ENCODE measurements around the gene TRPV3. TPM values are rescaled to one million over a fixed set of nuclear protein-coding genes. Genes with fewer than 3 reads are reported as not detected.

The TRPV3 gene
- total RNA-seq, 2 donors from 2014 or later, result 2.0 to 2.6 TPM

GRCh38 chr17:3549610-3550162 lies 7.9 kb downstream of the TRPV3 start:
- Mint-ChIP-seq H3K9me3 (peaks cover 0 to 5% of the 10 kb centered on the region in 2 donors), H3K4me3 (no peak overlapping the region), H3K27me3 (ENCODE audit: low read depth) (no peaks in the 10 kb centered on the region), H3K4me1 (ENCODE audit: low read depth) (no peaks in the 10 kb centered on the region), H3K27ac (no peak overlapping the region), H3K36me3 (ENCODE audit: insufficient read depth in 2 of 2) (no peaks in the 10 kb centered on the region)
- DNase-seq (no peak), ATAC-seq (replicated peaks in 1 of 2) (no peak)

DNA sequence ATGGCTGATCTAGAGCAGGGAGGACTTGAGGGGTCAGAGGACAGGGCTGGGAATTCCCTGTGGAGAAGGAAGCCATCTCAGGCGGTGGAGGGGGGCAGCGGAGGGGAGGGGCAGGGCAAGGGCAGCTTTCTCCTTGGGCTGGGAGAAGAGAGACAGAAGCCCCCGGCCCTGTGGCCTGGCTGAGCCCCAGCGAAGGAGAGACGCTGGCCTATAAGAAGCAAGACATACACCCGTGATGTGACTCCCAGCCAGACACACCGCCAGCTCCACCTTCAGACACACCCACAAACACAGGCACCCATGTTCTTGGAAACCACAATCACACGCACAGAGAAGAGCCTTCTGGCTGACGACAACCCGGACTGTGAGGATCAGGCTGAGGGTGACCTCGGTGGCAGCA lies 10.0 kb downstream of the TRPV3 start:
- H3K36me3 Mint-ChIP-seq (ENCODE audit: insufficient read depth in 2 of 2), result no peaks in the 10 kb centered on the region
- no peaks in the 10 kb centered on the region for H3K4me1 Mint-ChIP-seq (ENCODE audit: low read depth)
- peaks cover 0 to 5% of the 10 kb centered on the region in 2 donors for H3K9me3 Mint-ChIP-seq
- no peak overlapping the region for H3K4me3 Mint-ChIP-seq
- ATAC-seq (replicated peaks in 1 of 2) (no peak), DNase-seq (no peak)
- no peak overlapping the region for H3K27ac Mint-ChIP-seq
- peaks cover 5% of the 10 kb centered on the region for H3K27me3 Mint-ChIP-seq (ENCODE audit: low read depth)

- Mint-ChIP-seq H3K9me3 (peaks cover 0 to 5% of the 10 kb centered on the region in 2 donors), H3K27me3 (ENCODE audit: low read depth) (peaks cover 5% of the 10 kb centered on the region), H3K36me3 (ENCODE audit: insufficient read depth in 2 of 2) (no peaks in the 10 kb centered on the region), H3K4me1 (ENCODE audit: low read depth) (no peaks in the 10 kb centered on the region), H3K4me3 (no peak overlapping the region), H3K27ac (no peak overlapping the region)
- no peak for ATAC-seq (replicated peaks in 1 of 2)
- no peak for DNase-seq
These were observed 10.6 kb downstream of the TRPV3 start for GRCh38 chr17:3546997-3547396.

DNA sequence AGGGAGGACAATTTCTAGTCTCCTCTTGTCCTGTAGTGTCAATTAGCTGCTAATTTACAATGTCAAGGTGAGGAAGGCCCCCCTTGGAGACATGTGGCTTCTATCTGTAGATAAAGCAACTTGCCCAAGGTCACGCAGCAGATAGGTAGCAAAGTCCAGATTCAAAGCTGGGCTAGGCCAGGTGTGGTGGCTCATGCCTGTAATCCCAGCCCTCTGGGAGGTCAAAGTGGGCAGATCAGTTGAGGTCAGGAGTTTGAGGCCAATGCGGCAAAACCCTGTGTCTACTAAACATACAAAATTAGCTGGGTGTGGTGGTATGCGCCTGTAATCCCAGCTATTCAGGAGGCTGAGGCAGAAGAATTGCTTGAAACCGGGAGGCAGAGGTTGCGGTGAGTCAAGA lies 11.1 kb downstream of the TRPV3 start:
- DNase-seq (no peak), ATAC-seq (replicated peaks in 1 of 2) (no peak)
- no peaks in the 10 kb centered on the region for H3K4me1 Mint-ChIP-seq (ENCODE audit: low read depth)
- peaks cover 0 to 5% of the 10 kb centered on the region in 2 donors for H3K9me3 Mint-ChIP-seq
- peaks cover 5% of the 10 kb centered on the region for H3K27me3 Mint-ChIP-seq (ENCODE audit: low read depth)
- H3K27ac Mint-ChIP-seq, result no peak overlapping the region
- no peak overlapping the region for H3K4me3 Mint-ChIP-seq
- H3K36me3 Mint-ChIP-seq (ENCODE audit: insufficient read depth in 2 of 2), result no peaks in the 10 kb centered on the region

DNA sequence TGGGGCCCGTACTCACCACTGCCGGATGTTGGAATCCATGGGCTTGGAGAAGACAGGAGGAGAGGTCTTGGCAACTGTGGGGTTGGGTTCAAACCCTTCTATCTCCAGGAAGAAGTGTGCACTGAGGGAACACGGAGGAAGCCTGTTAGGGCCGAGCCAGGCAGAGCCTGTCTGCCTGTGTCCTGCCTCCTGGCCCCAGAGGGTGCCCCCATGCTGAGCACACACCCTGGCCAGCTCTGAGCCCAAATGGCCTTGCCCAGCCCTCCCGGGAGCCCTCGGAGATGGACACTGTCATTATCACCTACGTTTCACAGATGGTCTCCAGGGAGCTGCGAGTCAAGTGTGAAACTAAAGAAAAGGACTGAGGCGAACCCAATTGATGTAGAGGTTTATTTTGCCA lies 12.5 kb downstream of the TRPV3 start:
- H3K4me3 Mint-ChIP-seq, result no peak overlapping the region
- H3K9me3 Mint-ChIP-seq, result peaks cover 0 to 5% of the 10 kb centered on the region in 2 donors
- DNase-seq, result no peak
- no peak for ATAC-seq (replicated peaks in 1 of 2)
- peaks cover 5% of the 10 kb centered on the region for H3K27me3 Mint-ChIP-seq (ENCODE audit: low read depth)
- no peaks in the 10 kb centered on the region for H3K36me3 Mint-ChIP-seq (ENCODE audit: insufficient read depth in 2 of 2)
- no peak overlapping the region for H3K27ac Mint-ChIP-seq
- no peaks in the 10 kb centered on the region for H3K4me1 Mint-ChIP-seq (ENCODE audit: low read depth)

DNA sequence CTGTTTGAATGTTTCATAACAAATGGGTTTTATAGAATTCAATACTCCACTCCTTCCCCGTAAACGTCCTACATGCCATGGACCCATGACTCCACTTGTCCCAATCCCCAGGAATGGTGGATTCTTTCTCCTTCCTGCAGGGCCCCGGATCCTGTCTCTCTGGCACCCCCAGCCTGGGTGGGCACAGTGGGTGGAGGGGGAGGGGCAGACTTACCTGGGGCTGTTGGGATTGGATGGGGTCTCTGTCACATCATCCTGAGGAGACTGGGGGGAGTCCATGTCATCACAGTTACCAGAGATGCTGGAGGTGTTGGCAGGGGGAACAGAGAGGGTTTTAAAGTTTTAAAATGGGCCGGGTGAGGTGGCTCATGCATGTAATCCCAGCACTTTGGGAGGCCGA lies 13.2 kb downstream of the TRPV3 start:
- Mint-ChIP-seq H3K4me3 (no peak overlapping the region), H3K27ac (no peak overlapping the region), H3K9me3 (peaks cover 0 to under 1% of the 10 kb centered on the region in 2 donors), H3K36me3 (ENCODE audit: insufficient read depth in 2 of 2) (no peaks in the 10 kb centered on the region), H3K27me3 (ENCODE audit: low read depth) (peaks cover 5% of the 10 kb centered on the region), H3K4me1 (ENCODE audit: low read depth) (no peaks in the 10 kb centered on the region)
- DNase-seq, result no peak
- no peak for ATAC-seq (replicated peaks in 1 of 2)

DNA sequence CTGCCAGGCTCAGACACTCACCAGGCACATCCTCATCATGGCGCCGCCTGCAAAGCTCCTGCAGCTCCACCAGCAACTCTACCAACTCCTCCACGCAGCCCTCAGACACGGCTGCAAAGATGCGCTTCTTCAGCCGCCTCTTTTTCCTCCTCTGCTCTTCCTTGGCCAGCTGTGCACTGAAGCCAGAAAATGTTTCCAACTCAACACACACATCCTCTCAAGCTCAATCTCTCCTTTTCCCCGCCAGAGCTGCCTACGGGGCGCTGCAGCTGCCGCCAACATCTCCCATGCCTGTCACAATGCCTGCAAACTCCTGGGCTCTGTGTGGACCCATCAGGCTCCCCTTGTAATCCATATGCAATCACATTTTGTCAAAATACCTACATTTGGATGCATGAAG lies 14.2 kb downstream of the TRPV3 start:
- Mint-ChIP-seq H3K4me1 (ENCODE audit: low read depth) (no peaks in the 10 kb centered on the region), H3K4me3 (no peak overlapping the region), H3K27me3 (ENCODE audit: low read depth) (peaks cover 5% of the 10 kb centered on the region), H3K9me3 (no peaks in the 10 kb centered on the region), H3K36me3 (ENCODE audit: insufficient read depth in 2 of 2) (no peaks in the 10 kb centered on the region), H3K27ac (no peak overlapping the region)
- ATAC-seq (replicated peaks in 1 of 2) (no peak), DNase-seq (no peak)

- H3K36me3 Mint-ChIP-seq (ENCODE audit: insufficient read depth in 2 of 2), result no peaks in the 10 kb centered on the region
- H3K9me3 Mint-ChIP-seq, result no peaks in the 10 kb centered on the region
- H3K4me3 Mint-ChIP-seq, result no peak overlapping the region
These were observed 15.1 kb downstream of the TRPV3 start for GRCh38 chr17:3542410-3543088.

DNA sequence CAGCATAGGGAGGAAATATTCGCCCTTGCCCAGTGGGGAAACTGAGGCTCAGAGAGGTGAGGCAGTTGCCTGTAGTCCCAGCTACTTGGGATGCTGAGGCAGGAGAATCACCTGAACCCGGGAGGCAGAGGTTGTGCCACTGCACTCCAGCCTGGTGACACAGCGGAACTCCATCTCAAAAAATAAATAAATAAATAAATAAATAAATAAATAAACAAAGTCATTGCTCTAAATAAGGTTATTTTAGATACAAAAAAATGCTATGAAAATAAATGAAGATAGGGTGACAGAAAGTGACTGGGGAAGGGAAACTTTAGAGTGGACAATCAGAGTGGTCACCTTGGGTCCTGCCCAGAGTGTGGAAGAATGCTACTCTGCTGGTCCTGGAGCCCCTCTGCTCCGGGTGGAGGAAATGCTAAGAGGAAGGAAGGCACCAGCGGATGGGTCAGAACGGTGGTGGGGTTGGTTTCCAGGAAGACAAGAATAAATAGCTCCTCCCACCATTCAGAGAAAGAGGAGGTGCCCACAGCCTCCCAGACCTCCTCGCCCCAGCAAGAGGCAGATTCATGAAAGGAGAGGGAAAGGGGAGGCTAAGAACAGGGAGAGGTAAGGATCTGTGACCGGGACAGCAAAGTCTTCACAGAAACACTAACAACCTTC lies 17.6 kb downstream of the TRPV3 start:
- no peaks in the 10 kb centered on the region for H3K36me3 Mint-ChIP-seq (ENCODE audit: insufficient read depth in 2 of 2)
- peaks cover 5% of the 10 kb centered on the region for H3K27me3 Mint-ChIP-seq (ENCODE audit: low read depth)
- DNase-seq (no peak), ATAC-seq (replicated peaks in 1 of 2) (no peak)
- no peaks in the 10 kb centered on the region for H3K4me1 Mint-ChIP-seq (ENCODE audit: low read depth)
- no peaks in the 10 kb centered on the region for H3K9me3 Mint-ChIP-seq
- H3K4me3 Mint-ChIP-seq, result no peak overlapping the region
- H3K27ac Mint-ChIP-seq, result peak overlapping the region; percentile 21

More at GRCh38 chr17:3542410-3543088, 15.1 kb downstream of the TRPV3 start:
- DNase-seq (no peak), ATAC-seq (replicated peaks in 1 of 2) (no peak)
- H3K27me3 Mint-ChIP-seq (ENCODE audit: low read depth), result peaks cover 5% of the 10 kb centered on the region
- H3K27ac Mint-ChIP-seq, result no peak overlapping the region
- H3K4me1 Mint-ChIP-seq (ENCODE audit: low read depth), result no peaks in the 10 kb centered on the region

DNA sequence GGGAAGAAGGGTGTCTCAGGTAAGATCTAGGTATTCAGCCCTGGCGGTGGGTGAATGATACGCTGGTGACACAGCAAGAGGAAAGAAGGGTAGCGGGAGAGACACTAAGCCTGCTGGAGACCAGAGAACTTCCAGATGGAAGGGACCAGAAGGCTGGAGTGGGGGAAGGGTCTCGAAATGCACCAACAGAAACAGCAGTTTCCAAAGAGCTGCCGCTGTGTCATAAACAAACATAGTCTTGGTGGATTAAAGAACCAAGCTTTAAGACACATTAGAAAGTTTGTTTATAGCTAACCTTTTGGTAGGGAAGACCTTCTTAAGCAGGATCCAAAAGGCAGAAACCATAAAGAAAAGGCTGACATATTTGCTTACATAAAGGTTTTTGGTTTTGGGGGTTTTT lies 20.9 kb downstream of the TRPV3 start:
- no peaks in the 10 kb centered on the region for H3K4me1 Mint-ChIP-seq (ENCODE audit: low read depth)
- no peak for DNase-seq
- H3K27ac Mint-ChIP-seq, result no peak overlapping the region
- H3K27me3 Mint-ChIP-seq (ENCODE audit: low read depth), result no peaks in the 10 kb centered on the region
- H3K9me3 Mint-ChIP-seq, result no peaks in the 10 kb centered on the region
- no peak for ATAC-seq (replicated peaks in 1 of 2)
- no peaks in the 10 kb centered on the region for H3K36me3 Mint-ChIP-seq (ENCODE audit: insufficient read depth in 2 of 2)
- no peak overlapping the region for H3K4me3 Mint-ChIP-seq

DNA sequence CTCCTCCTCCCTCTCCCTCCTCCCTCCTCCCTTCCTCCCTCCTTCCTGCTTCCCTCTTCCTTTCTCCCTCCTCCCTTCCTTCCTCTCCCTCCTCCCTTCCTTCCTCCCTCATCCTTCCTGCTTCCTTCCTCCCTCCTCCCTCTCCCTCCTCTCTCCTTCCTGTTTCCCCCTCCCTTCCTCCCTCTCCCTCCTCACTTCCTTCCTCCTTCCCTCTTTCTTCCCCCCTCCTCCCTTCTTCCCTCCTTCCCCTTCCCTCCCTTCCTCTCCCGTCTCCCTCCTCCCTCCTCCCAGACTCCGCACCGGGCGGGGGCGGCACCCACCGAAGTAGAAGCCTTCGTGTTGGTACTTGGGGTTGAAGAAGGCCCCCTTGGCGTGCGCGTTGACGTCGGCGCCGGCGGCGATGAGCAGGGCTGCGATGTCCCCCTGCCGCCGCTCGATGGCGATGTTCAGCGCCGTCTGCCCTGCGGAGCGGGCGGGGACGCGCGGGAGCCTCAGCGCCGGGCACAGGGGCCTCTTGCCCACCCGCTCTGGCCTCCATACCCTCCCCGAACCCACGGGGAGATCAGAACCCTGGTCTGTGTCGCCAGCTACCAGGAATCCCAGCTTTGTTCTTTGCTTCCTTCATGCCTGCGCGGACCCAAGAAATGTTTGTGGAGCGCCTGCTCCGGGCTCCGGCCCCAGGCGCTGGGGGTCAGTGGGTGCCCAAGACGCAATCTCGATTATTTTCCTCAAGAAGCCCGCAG lies 22.2 kb downstream of the TRPV3 start:
- H3K4me3 Mint-ChIP-seq, result peak overlapping the region; percentile 63 to 79

DNA sequence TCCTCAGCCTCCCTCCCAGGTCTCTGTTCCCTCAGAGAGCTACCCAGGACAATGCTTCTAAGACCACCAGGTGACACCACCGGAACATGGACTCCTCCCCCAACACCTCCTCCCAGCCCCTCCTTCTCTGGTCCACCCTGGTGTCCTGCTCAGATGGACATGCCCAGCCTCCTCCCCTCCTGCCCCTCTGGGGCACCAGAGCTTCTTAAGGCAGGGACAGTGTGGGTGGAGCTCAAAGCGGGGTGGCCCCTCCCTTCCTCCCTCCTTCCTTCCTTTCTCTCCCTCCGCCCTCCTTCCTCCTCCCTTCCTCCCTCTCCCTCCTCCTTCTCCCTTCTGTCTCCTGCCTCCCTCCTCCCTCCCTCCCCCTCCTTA lies 22.7 kb downstream of the TRPV3 start:
- Mint-ChIP-seq H3K27ac (peak overlapping the region; percentile 85), H3K4me1 (ENCODE audit: low read depth) (no peaks in the 10 kb centered on the region), H3K36me3 (ENCODE audit: insufficient read depth in 2 of 2) (no peaks in the 10 kb centered on the region), H3K4me3 (peak overlapping the region; percentile 63 to 79), H3K27me3 (ENCODE audit: low read depth) (no peaks in the 10 kb centered on the region), H3K9me3 (no peaks in the 10 kb centered on the region)
- peak; percentile 34 to 54 for ATAC-seq (replicated peaks in 1 of 2)
- DNase-seq, result peak; percentile 18 to 24

More for the DNA sequence above, 22.2 kb downstream of the TRPV3 start:
- Mint-ChIP-seq H3K9me3 (no peaks in the 10 kb centered on the region), H3K27me3 (ENCODE audit: low read depth) (no peaks in the 10 kb centered on the region), H3K4me1 (ENCODE audit: low read depth) (no peaks in the 10 kb centered on the region), H3K36me3 (ENCODE audit: insufficient read depth in 2 of 2) (no peaks in the 10 kb centered on the region), H3K27ac (peak overlapping the region; percentile 85)
- peak; percentile 92 for ATAC-seq (replicated peaks in 1 of 2)
- DNase-seq, result peak; percentile 77 to 81

- Mint-ChIP-seq H3K4me3 (no peak overlapping the region), H3K27ac (no peak overlapping the region)
These were observed 23.9 kb downstream of the TRPV3 start for GRCh38 chr17:3533752-3534151.

More at GRCh38 chr17:3533752-3534151, 23.9 kb downstream of the TRPV3 start:
- DNase-seq, result no peak
- no peaks in the 10 kb centered on the region for H3K4me1 Mint-ChIP-seq (ENCODE audit: low read depth)
- H3K27me3 Mint-ChIP-seq (ENCODE audit: low read depth), result no peaks in the 10 kb centered on the region
- no peaks in the 10 kb centered on the region for H3K9me3 Mint-ChIP-seq
- no peak for ATAC-seq (replicated peaks in 1 of 2)
- H3K36me3 Mint-ChIP-seq (ENCODE audit: insufficient read depth in 2 of 2), result no peaks in the 10 kb centered on the region
